H9 (cell line): ENCODE measurements around the gene ARHGEF1. TPM values are rescaled to one million over a fixed set of nuclear protein-coding genes. Genes with fewer than 3 reads are reported as not detected.

ENCODE experiments used
- DNase-seq: peaks from one replicate; pipeline ENCODE4 v3.0.0-alpha.2; 2017
- H2AFZ ChIP-seq: one replicate; pipeline ENCODE4 v1.6.1; 2013; ENCODE audit warnings: mild to moderate bottlenecking, low read length, control low read depth, moderate library complexity
- H2AK5ac ChIP-seq: 2 replicates; pipeline ENCODE4 v1.6.1; 2013; ENCODE audit warnings: low read length, control low read depth, mixed read lengths; ENCODE audit not compliant: insufficient read length
- H2BK120ac ChIP-seq: one replicate; pipeline ENCODE4 v1.6.1; 2013; ENCODE audit warnings: low read depth, mild to moderate bottlenecking, low read length, control low read depth, inconsistent platforms; ENCODE audit not compliant: poor library complexity, severe bottlenecking
- H2BK12ac ChIP-seq: 2 replicates; pipeline ENCODE4 v1.6.1; 2013; ENCODE audit warnings: low read length, control low read depth, mixed read lengths, low read depth; ENCODE audit not compliant: insufficient read length
- H2BK15ac ChIP-seq: 2 replicates; pipeline ENCODE4 v1.6.1; 2013; ENCODE audit warnings: low read depth, low read length, control low read depth
- H2BK20ac ChIP-seq: one replicate; pipeline ENCODE4 v1.6.1; 2013; ENCODE audit warnings: low read depth, mild to moderate bottlenecking, low read length, control low read depth, inconsistent platforms; ENCODE audit not compliant: poor library complexity, severe bottlenecking
- H2BK5ac ChIP-seq: 2 replicates; pipeline ENCODE4 v1.6.1; 2013; ENCODE audit warnings: low read length, control low read depth, mixed read lengths; ENCODE audit not compliant: insufficient read length
- H3K14ac ChIP-seq: 2 replicates; pipeline ENCODE4 v1.6.1; 2013; ENCODE audit warnings: low read length, control low read depth; ENCODE audit not compliant: insufficient read depth
- H3K18ac ChIP-seq: 2 replicates; pipeline ENCODE4 v1.6.1; 2013; ENCODE audit warnings: low read depth, mild to moderate bottlenecking, mixed read lengths, low read length, control low read depth; ENCODE audit not compliant: insufficient read length
- H3K23ac ChIP-seq: 2 replicates; pipeline ENCODE4 v1.6.1; 2013; ENCODE audit warnings: low read length, control low read depth, mixed read lengths, low read depth; ENCODE audit not compliant: insufficient read length
- H3K23me2 ChIP-seq: 2 replicates; pipeline ENCODE4 v1.6.1; 2013; ENCODE audit warnings: low read depth, mild to moderate bottlenecking, mixed read lengths, low read length, control low read depth; ENCODE audit not compliant: insufficient read length, poor library complexity, severe bottlenecking
- H3K27ac ChIP-seq: 2 replicates; pipeline ENCODE4 v1.5.1; 2013; ENCODE audit warnings: low read length, control low read depth, mixed read lengths, low read depth; ENCODE audit not compliant: insufficient read length
- H3K27me3 ChIP-seq: 2 replicates; pipeline ENCODE4 v1.6.1; 2013; ENCODE audit warnings: low read length, control low read depth, inconsistent platforms; ENCODE audit not compliant: insufficient read depth
- H3K4ac ChIP-seq: 2 replicates; pipeline ENCODE4 v1.6.1; 2013; ENCODE audit warnings: low read depth, mild to moderate bottlenecking, control low read depth, inconsistent platforms, low read length, moderate library complexity
- H3K4me1 ChIP-seq: 2 replicates; pipeline ENCODE4 v1.6.1; 2013; ENCODE audit warnings: low read length, control low read depth, inconsistent platforms; ENCODE audit not compliant: insufficient read depth
- H3K4me2 ChIP-seq: 2 replicates; pipeline ENCODE4 v1.6.1; 2013; ENCODE audit warnings: low read length, control low read depth, mixed read lengths; ENCODE audit not compliant: insufficient read length, insufficient read depth
- H3K56ac ChIP-seq: 2 replicates; pipeline ENCODE4 v1.6.1; 2013; ENCODE audit warnings: low read depth, mild to moderate bottlenecking, mixed read lengths, low read length, control low read depth; ENCODE audit not compliant: insufficient read length
- H3K79me1 ChIP-seq: 2 replicates; pipeline ENCODE4 v1.6.1; 2013; ENCODE audit warnings: low read depth, mild to moderate bottlenecking, moderate library complexity, low read length, control low read depth, inconsistent platforms; ENCODE audit not compliant: insufficient read depth, poor library complexity, severe bottlenecking
- H3K79me2 ChIP-seq: 2 replicates; pipeline ENCODE4 v1.6.1; 2013; ENCODE audit warnings: low read length, control low read depth, inconsistent platforms; ENCODE audit not compliant: insufficient read depth
- H3K9ac ChIP-seq: 2 replicates; pipeline ENCODE4 v1.6.1; 2013; ENCODE audit warnings: low read length, control low read depth, mixed read lengths; ENCODE audit not compliant: insufficient read length; ENCODE audit errors: extremely low read depth
- H3K9me3 ChIP-seq: one replicate; pipeline ENCODE4 v1.6.1; 2013; ENCODE audit warnings: low read depth, low read length, inconsistent platforms; ENCODE audit not compliant: control insufficient read depth
- H3T11ph ChIP-seq: one replicate; pipeline ENCODE4 v1.6.1; 2013; ENCODE audit warnings: mild to moderate bottlenecking, low read length, control low read depth, inconsistent platforms
- H4K20me1 ChIP-seq: one replicate; pipeline ENCODE4 v1.6.1; 2013; ENCODE audit not compliant: control insufficient read depth, insufficient read length, insufficient read depth
- H4K5ac ChIP-seq: 2 replicates; pipeline ENCODE4 v1.6.1; 2013; ENCODE audit warnings: low read depth, mild to moderate bottlenecking, mixed read lengths, low read length, control low read depth; ENCODE audit not compliant: insufficient read length
- H4K8ac ChIP-seq: replicated peaks from 2 replicates; pipeline ENCODE4 v1.6.1; 2013; ENCODE audit warnings: low read length, control low read depth, mixed read lengths, low read depth; ENCODE audit not compliant: insufficient read length
- H4K91ac ChIP-seq: 2 replicates; pipeline ENCODE4 v1.6.1; 2013; ENCODE audit warnings: low read depth, mild to moderate bottlenecking, moderate library complexity, mixed read lengths, low read length, control low read depth; ENCODE audit not compliant: insufficient read length
- H3K27ac Mint-ChIP-seq, 3 experiments: 2 replicates in 2 of 3; 3 replicates in 1 of 3; pipeline ENCODE4 v1.8.0; 2020 to 2021; ENCODE audit warnings: mixed read lengths in 3 of 3, mild to moderate bottlenecking in 1 of 3, moderate library complexity in 1 of 3
- H3K27me3 Mint-ChIP-seq: 2 replicates; pipeline ENCODE4 v1.8.0; 2021; ENCODE audit warnings: low read depth, mild to moderate bottlenecking, moderate library complexity, mixed read lengths
- H3K36me3 Mint-ChIP-seq, 3 experiments: 2 replicates in 2 of 3; 3 replicates in 1 of 3; pipeline ENCODE4 v1.8.0; 2020 to 2021; ENCODE audit warnings: low read depth in 3 of 3, mixed read lengths in 3 of 3; ENCODE audit not compliant: insufficient read depth in 1 of 3
- H3K4me1 Mint-ChIP-seq, 2 experiments: 2 replicates each; pipeline ENCODE4 v1.8.0; 2020; ENCODE audit warnings: mixed read lengths in 2 of 2
- H3K4me3 Mint-ChIP-seq, 2 experiments: 2 replicates in 1 of 2; 3 replicates in 1 of 2; pipeline ENCODE4 v1.8.0; 2020 to 2021; ENCODE audit warnings: mild to moderate bottlenecking in 2 of 2, mixed read lengths in 2 of 2, moderate library complexity in 1 of 2
- H3K9me3 Mint-ChIP-seq, 2 experiments: 2 replicates in 1 of 2; 3 replicates in 1 of 2; pipeline ENCODE4 v1.8.0; 2020; ENCODE audit warnings: mild to moderate bottlenecking in 2 of 2, mixed read lengths in 2 of 2, moderate library complexity in 1 of 2
- WGBS: extraction: QIAGEN DNeasy Blood & Tissue Kit; methylation state at CpG from one replicate; pipeline ENCODE4 v1.1.7; 2013; ENCODE audit warnings: missing lambda C conversion rate, low lambda C conversion rate, mixed read lengths; ENCODE audit not compliant: insufficient read length; ENCODE audit errors: extremely low coverage; 5-methylcytosine and 5-hydroxymethylcytosine counted together
- total RNA-seq: library from RNA; stranded (reverse); gene quantifications from 2 replicates; pipeline ENCODE4 v1.2.1, GENCODE V29; 2021
- TF ChIP-seq, protein P1 (sequence below): fragments of 200-600 bp; sonication (generic); conservative IDR thresholded peaks from 3 replicates; pipeline ENCODE4 v1.8.0; 2021; ENCODE audit warnings: antibody characterized with exemption, mild to moderate bottlenecking

The ARHGEF1 gene
- total RNA-seq, 1 experiment from 2014 or later, result 50.3 TPM

DNA sequence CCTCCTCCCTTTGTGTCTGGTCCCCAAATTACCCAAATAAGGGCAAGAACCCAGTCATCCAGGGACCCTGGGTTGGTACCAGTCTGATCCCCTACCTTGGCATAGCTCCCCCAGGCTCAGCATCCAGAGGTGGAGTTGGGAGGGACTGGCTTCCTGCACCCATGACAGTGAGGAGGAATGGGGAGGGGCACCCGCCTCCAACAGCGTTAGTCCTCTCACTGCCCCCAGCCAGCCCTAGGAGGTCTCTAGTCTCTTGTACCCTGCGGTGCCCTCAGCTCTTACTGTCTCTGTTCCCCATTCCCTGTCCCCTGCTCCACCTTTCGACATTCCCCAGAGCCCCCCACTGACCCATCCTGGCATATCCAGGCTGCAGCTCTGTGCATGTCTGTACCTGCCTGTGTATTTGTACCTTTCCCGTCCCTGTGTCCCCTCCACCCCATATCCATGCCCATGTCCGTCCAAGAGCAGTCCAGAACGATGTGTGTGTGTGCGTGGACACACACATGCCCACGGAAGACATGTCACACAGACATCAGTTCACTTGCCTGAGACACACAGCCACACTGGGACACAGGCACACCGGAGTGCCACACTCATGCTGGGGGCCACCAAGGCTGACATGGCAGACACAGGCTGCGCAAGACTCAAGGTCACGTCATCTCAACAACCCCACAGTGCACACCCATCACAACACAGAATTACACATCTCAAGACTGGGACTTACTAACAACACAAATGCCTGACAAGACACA lies 27.4 kb downstream of the ARHGEF1 start:
- H2BK120ac ChIP-seq, result no peak overlapping the region
- no peak overlapping the region for H2BK12ac ChIP-seq
- Mint-ChIP-seq H3K4me1 (peaks cover 6 to 24% of the 10 kb centered on the region in 2 experiments; a peak in 3 of 4 replicates), H3K9me3 (peaks cover 0 to 2% of the 10 kb centered on the region in 2 experiments; a peak in 1 of 5 replicates), H3K27ac (no peak overlapping the region), H3K36me3 (peaks cover 2 to 12% (median 5%) of the 10 kb centered on the region in 3 experiments; a peak in 5 of 7 replicates), H3K27me3 (peaks cover 3% of the 10 kb centered on the region), H3K4me3 (no peak overlapping the region)
- no peak overlapping the region for H2BK20ac ChIP-seq
- H3T11ph ChIP-seq, result no peak overlapping the region
- no peak overlapping the region for H4K5ac ChIP-seq
- H3K9ac ChIP-seq, result no peak overlapping the region
- H3K4me2 ChIP-seq, result no peak overlapping the region
- H3K56ac ChIP-seq, result no peak overlapping the region
- no peaks in the 10 kb centered on the region for H4K20me1 ChIP-seq
- H3K27me3 ChIP-seq, result peaks cover 50% of the 10 kb centered on the region
- no peaks in the 10 kb centered on the region for H3K4me1 ChIP-seq
- H3K23ac ChIP-seq, result no peak overlapping the region
- 0 out of 2 replicates have a peak overlapping the region, but pooled peaks have one; percentile 1 for H3K14ac ChIP-seq
- H3K27ac ChIP-seq, result no peak overlapping the region
- H2BK5ac ChIP-seq, result no peak overlapping the region
- no peaks in the 10 kb centered on the region for H3K9me3 ChIP-seq
- H4K8ac ChIP-seq, result no peak overlapping the region
- WGBS, result no CpG with 5 or more reads among the region's 12 CpGs
- no peak overlapping the region for H2AK5ac ChIP-seq
- DNase-seq, result no peak
- no peaks in the 10 kb centered on the region for H3K79me1 ChIP-seq
- no peak overlapping the region for H3K4ac ChIP-seq
- no peak overlapping the region for H2BK15ac ChIP-seq
- H4K91ac ChIP-seq, result no peak overlapping the region
- TF ChIP-seq, protein P1, sequence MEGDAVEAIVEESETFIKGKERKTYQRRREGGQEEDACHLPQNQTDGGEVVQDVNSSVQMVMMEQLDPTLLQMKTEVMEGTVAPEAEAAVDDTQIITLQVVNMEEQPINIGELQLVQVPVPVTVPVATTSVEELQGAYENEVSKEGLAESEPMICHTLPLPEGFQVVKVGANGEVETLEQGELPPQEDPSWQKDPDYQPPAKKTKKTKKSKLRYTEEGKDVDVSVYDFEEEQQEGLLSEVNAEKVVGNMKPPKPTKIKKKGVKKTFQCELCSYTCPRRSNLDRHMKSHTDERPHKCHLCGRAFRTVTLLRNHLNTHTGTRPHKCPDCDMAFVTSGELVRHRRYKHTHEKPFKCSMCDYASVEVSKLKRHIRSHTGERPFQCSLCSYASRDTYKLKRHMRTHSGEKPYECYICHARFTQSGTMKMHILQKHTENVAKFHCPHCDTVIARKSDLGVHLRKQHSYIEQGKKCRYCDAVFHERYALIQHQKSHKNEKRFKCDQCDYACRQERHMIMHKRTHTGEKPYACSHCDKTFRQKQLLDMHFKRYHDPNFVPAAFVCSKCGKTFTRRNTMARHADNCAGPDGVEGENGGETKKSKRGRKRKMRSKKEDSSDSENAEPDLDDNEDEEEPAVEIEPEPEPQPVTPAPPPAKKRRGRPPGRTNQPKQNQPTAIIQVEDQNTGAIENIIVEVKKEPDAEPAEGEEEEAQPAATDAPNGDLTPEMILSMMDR, result no peak
- H3K23me2 ChIP-seq, result peaks cover 5% of the 10 kb centered on the region
- H3K18ac ChIP-seq, result no peak overlapping the region
- H2AFZ ChIP-seq, result no peak overlapping the region
- H3K79me2 ChIP-seq, result no peaks in the 10 kb centered on the region
